Endothelial cell of umbilical vein (primary cell): Measurements from ENCODE around the gene CTSA. TPM values are rescaled to one million over a fixed set of nuclear protein-coding genes. Genes with fewer than 3 reads are reported as not detected.

ENCODE experiments used
- BruUV-seq: library from RNA; stranded (reverse); fragments of 400-500 nt; replicated peaks from 2 replicates; lab custom pipeline; 2021; lab: Mats Ljungman, UMichigan
- CTCF ChIA-PET: fragments of 300-600, 350-600 bp; sonication (Branson Sonifier 250); formaldehyde crosslinking; loops from one replicate; lab custom pipeline; 2021; ENCODE audit warnings: antibody characterized with exemption, inconsistent platforms; lab: Charles Lee
- POLR2A ChIA-PET: fragments of 300-600, 350-600 bp; sonication (Branson Sonifier 250); formaldehyde crosslinking; loops from one replicate; lab custom pipeline; 2021; ENCODE audit warnings: antibody characterized with exemption, inconsistent platforms; lab: Charles Lee
- DNase-seq: peaks from one replicate; pipeline ENCODE4 v3.0.0-alpha.2; 2011; ENCODE audit warnings: low read depth, low spot score
- FAIRE-seq: peaks from 2 replicates; lab custom pipeline; 2011; peaks lifted over from hg19 to GRCh38; lab: Jason Lieb, UNC
- H2AFZ ChIP-seq: 2 replicates; pipeline ENCODE4 v1.6.0; 2012; ENCODE audit warnings: low read depth, low read length, control low read depth, inconsistent platforms
- H3K27ac ChIP-seq: 2 replicates; pipeline ENCODE4 v1.5.1; 2011; ENCODE audit warnings: low read depth, mild to moderate bottlenecking, control low read depth, low read length, moderate library complexity; ENCODE audit not compliant: insufficient read depth
- H3K27me3 ChIP-seq, 2 experiments: 2 replicates each; pipeline versions ENCODE4 v1.6.0 to v1.6.1; 2011; ENCODE audit warnings: low read length in 2 of 2, mixed read lengths in 1 of 2; ENCODE audit not compliant: control insufficient read depth in 2 of 2, insufficient read depth in 2 of 2
- H3K36me3 ChIP-seq, 2 experiments: 2 replicates in 1 of 2; 3 replicates in 1 of 2; pipeline ENCODE4 v1.5.1; 2011; ENCODE audit warnings: low read length in 2 of 2, mild to moderate bottlenecking in 1 of 2, moderate library complexity in 1 of 2; ENCODE audit not compliant: control insufficient read depth in 2 of 2, insufficient read depth in 2 of 2; ENCODE audit errors: extremely low read depth in 1 of 2
- H3K4me1 ChIP-seq: 3 replicates; pipeline ENCODE4 v1.5.1; 2011; ENCODE audit warnings: mild to moderate bottlenecking, low read length; ENCODE audit not compliant: control insufficient read depth, insufficient read depth; ENCODE audit errors: extremely low read depth
- H3K4me2 ChIP-seq: 2 replicates; pipeline ENCODE4 v1.6.1; 2011; ENCODE audit warnings: low read length, control low read depth, mixed read lengths; ENCODE audit not compliant: insufficient read depth
- H3K4me3 ChIP-seq, 3 experiments: fragments of 200-600 bp in 1 of 3; sonication (generic), shearing (Covaris generic) in 1 of 3; replicated peaks in 1 of 3; 2 replicates each; pipeline ENCODE4 v1.5.1; 2011 to 2016; ENCODE audit warnings: control low read depth in 3 of 3, low read length in 3 of 3, mild to moderate bottlenecking in 2 of 3, inconsistent platforms in 1 of 3, low read depth in 1 of 3, moderate library complexity in 1 of 3; ENCODE audit not compliant: insufficient read depth in 1 of 3
- H3K79me2 ChIP-seq: 2 replicates; pipeline ENCODE4 v1.6.0; 2012; ENCODE audit warnings: low read length, inconsistent platforms; ENCODE audit not compliant: control insufficient read depth, insufficient read depth
- H3K9ac ChIP-seq: replicated peaks from 2 replicates; pipeline ENCODE3; 2011; ENCODE audit warnings: low read length, control low read depth; ENCODE audit not compliant: insufficient read depth; ENCODE audit errors: extremely low read depth
- H3K9me1 ChIP-seq: replicated peaks from 3 replicates; pipeline ENCODE4 v1.6.0; 2011; ENCODE audit warnings: mild to moderate bottlenecking, low read length; ENCODE audit not compliant: control insufficient read depth, insufficient read depth; ENCODE audit errors: extremely low read depth
- H3K9me3 ChIP-seq: replicated peaks from 2 replicates; pipeline ENCODE4 v1.5.1; 2012; ENCODE audit warnings: low read length, inconsistent platforms; ENCODE audit not compliant: control insufficient read depth, insufficient read depth
- H4K20me1 ChIP-seq: replicated peaks from 2 replicates; pipeline ENCODE3; 2011; ENCODE audit warnings: mild to moderate bottlenecking, low read length; ENCODE audit not compliant: control insufficient read depth, insufficient read depth; ENCODE audit errors: extremely low read depth
- EZH2 ChIP-seq: IDR thresholded peaks from 2 replicates; pipeline ENCODE4 v1.6.1; 2012; ENCODE audit warnings: borderline replicate concordance, low read depth, mild to moderate bottlenecking, moderate library complexity, low read length, inconsistent platforms; ENCODE audit not compliant: severe bottlenecking
- FOS ChIP-seq: IDR thresholded peaks from 2 replicates; pipeline ENCODE4 v1.6.1; 2011; ENCODE audit warnings: mild to moderate bottlenecking, low read length, moderate library complexity, borderline replicate concordance; ENCODE audit not compliant: insufficient read depth
- GATA2 ChIP-seq: IDR thresholded peaks from 2 replicates; pipeline ENCODE4 v1.7.0; 2011; ENCODE audit warnings: low read depth, mild to moderate bottlenecking, moderate library complexity, mixed read lengths, low read length; ENCODE audit not compliant: insufficient read length, insufficient read depth
- JUN ChIP-seq: IDR thresholded peaks from 2 replicates; pipeline ENCODE4 v1.6.1; 2011; ENCODE audit warnings: borderline replicate concordance, low read depth; ENCODE audit not compliant: insufficient read length, insufficient read depth
- MYC ChIP-seq: IDR thresholded peaks from one replicate; pipeline ENCODE4 v1.6.1; 2011; ENCODE audit warnings: mild to moderate bottlenecking, low read depth, low read length
- POLR2AphosphoS5 ChIP-seq: IDR thresholded peaks from 2 replicates; pipeline ENCODE4 v1.6.1; 2012; ENCODE audit warnings: low read depth, mild to moderate bottlenecking, control low read depth, low read length, moderate library complexity; ENCODE audit not compliant: insufficient read depth
- dilution Hi-C: fragments of 300-500 bp; cut with MboI; formaldehyde crosslinking; loops from one replicate; pipeline ENCODE4 v1.15.0; 2019; ENCODE audit warnings: low sequenced_read_pairs; ENCODE audit not compliant: extremely low pct_ligation_motif_present
- intact Hi-C: fragments of 100-400 bp; cut with micrococcal nuclease; formaldehyde crosslinking; loops from one replicate; pipeline ENCODE4 v1.10.0; 2022
- polyA plus RNA-seq, 4 experiments: library from polyadenylated mRNA; depleted of rRNA in 3 of 4; stranded (reverse) in 3 of 4; unstranded in 1 of 4; fragments of >200 nt; gene quantifications; 2 replicates each; pipeline versions ENCODE4 v1.2.1 to v1.2.3, GENCODE V29; 2011 to 2012; ENCODE audit warnings: missing spikeins in 1 of 4
- total RNA-seq: library from RNA; stranded (reverse); gene quantifications from 2 replicates; pipeline ENCODE4 v1.2.3, GENCODE V29; 2021
- TF ChIP-seq, protein P1 (sequence below), 2 donors: IDR thresholded peaks; 1 replicate in 1 of 2; 2 replicates in 1 of 2; pipeline ENCODE4 v1.5.1; 2011; ENCODE audit warnings: low read length in 2 of 2, mild to moderate bottlenecking in 2 of 2, moderate library complexity in 2 of 2, control low read depth in 1 of 2, inconsistent platforms in 1 of 2, low read depth in 1 of 2; ENCODE audit not compliant: insufficient read depth in 1 of 2; ENCODE audit errors: extremely low read depth in 1 of 2

Gene CTSA
- total and polyA plus RNA-seq, 2 donors (not counting 3 experiments of a cell fraction or from before 2014, with no cell fraction given), result 169 to 409 TPM

DNA sequence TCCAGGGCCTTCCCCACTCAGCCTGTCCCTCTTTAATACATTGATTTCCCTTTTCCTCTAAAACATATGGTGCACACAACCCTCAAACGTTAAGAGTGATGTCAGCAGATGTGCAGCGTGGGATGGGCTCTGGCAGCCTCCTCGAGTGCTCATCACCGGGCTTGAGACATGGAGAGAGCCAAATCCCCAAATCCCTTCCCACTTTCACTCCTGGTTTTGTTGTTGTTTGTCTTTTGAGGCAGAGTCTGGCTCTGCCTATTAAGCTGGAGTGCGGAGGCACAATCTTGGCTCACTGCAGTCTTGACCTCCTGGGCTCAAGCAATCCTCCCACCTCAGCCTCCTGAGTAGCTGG lies 26.6 kb downstream of the CTSA start:
- BruUV-seq, result no TSS peak
- TF ChIP-seq, protein P1, sequence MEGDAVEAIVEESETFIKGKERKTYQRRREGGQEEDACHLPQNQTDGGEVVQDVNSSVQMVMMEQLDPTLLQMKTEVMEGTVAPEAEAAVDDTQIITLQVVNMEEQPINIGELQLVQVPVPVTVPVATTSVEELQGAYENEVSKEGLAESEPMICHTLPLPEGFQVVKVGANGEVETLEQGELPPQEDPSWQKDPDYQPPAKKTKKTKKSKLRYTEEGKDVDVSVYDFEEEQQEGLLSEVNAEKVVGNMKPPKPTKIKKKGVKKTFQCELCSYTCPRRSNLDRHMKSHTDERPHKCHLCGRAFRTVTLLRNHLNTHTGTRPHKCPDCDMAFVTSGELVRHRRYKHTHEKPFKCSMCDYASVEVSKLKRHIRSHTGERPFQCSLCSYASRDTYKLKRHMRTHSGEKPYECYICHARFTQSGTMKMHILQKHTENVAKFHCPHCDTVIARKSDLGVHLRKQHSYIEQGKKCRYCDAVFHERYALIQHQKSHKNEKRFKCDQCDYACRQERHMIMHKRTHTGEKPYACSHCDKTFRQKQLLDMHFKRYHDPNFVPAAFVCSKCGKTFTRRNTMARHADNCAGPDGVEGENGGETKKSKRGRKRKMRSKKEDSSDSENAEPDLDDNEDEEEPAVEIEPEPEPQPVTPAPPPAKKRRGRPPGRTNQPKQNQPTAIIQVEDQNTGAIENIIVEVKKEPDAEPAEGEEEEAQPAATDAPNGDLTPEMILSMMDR (IDR thresholded peaks at IDR 0.05; ENCODE audit: extremely low read depth in 1 of 2, insufficient read depth in 1 of 2, low read depth in 1 of 2, low read length in 2 of 2), result no peak
- no peak for TF ChIP-seq JUN
- no peak for TF ChIP-seq FOS
- TF ChIP-seq MYC, result no peak
- no peak for TF ChIP-seq POLR2AphosphoS5
- TF ChIP-seq GATA2, result no peak
- TF ChIP-seq EZH2, result no peak
- CTCF ChIA-PET, result interaction anchor here (1.8 to 2.8 kb wide), 2 partner anchors 10 to 16 kb away, joined by 6 to 19 read pairs; partner anchors contain the start of gene PCIF1

More for the DNA sequence above, 26.6 kb downstream of the CTSA start:
- Histone ChIP-seq H3K9ac (no peak overlapping the region), H3K27ac (no peak overlapping the region), H3K27me3 (no peaks in the 10 kb centered on the region), H3K9me3 (no peaks in the 10 kb centered on the region), H3K36me3 (no peaks in the 10 kb centered on the region), H2AFZ (no peak overlapping the region), H4K20me1 (no peaks in the 10 kb centered on the region), H3K79me2 (no peaks in the 10 kb centered on the region), H3K4me3 (no peak overlapping the region), H3K4me2 (no peak overlapping the region), H3K4me1 (peaks cover 29% of the 10 kb centered on the region), H3K9me1 (no peaks in the 10 kb centered on the region)
- POLR2A ChIA-PET, result no interaction called here
- intact Hi-C loops, result loop anchor here (10.0 kb wide), 1 partner anchor 573 kb away; the partner anchor contains the start of gene SDC4
- DNase-seq (no peak), FAIRE-seq (no peak)
- dilution Hi-C loops, result no loop called here
